ENCODE measurements around the gene FEM1C.

Gene FEM1C

GRCh38 chr5:115544436-115545350 lies at the start of gene FEM1C (continued):
- TF ChIP-seq ZNF704 (tag by site-specific recombination; IDR thresholded peaks at IDR 0.05) (no peak), ZNF157 (tag by site-specific recombination; IDR thresholded peaks at IDR 0.05) (no peak), ZNF23 (tag by site-specific recombination; IDR thresholded peaks at IDR 0.05; ENCODE audit: borderline replicate concordance) (no peak; the same call in 1 of the 2 replicates), ZNF785 (tag by site-specific recombination; IDR thresholded peaks at IDR 0.05) (peak; percentile 64; the same call in 1 of the 2 replicates), TCF7L2 (IDR thresholded peaks at IDR 0.05; ENCODE audit: borderline replicate concordance, low read depth, low read length) (no peak), SALL2 (tag by site-specific recombination; IDR thresholded peaks at IDR 0.05; ENCODE audit: borderline replicate concordance) (no peak), ZSCAN30 (tag by site-specific recombination; IDR thresholded peaks at IDR 0.05) (peak; percentile 75), PRDM6 (tag by site-specific recombination; IDR thresholded peaks at IDR 0.05) (no peak), EGR2 (tag by site-specific recombination; IDR thresholded peaks at IDR 0.05; ENCODE audit: low read depth) (no peak), ZNF202 (tag by site-specific recombination; IDR thresholded peaks at IDR 0.05; ENCODE audit: borderline replicate concordance) (no peak), ZNF513 (tag by site-specific recombination; IDR thresholded peaks at IDR 0.05) (no peak), ZNF654 (tag by site-specific recombination; IDR thresholded peaks at IDR 0.05; ENCODE audit: low read depth) (no peak), ZNF37A (tag by site-specific recombination; IDR thresholded peaks at IDR 0.05) (no peak; the same call in 1 of the 2 replicates), ZNF416 (tag by site-specific recombination; IDR thresholded peaks at IDR 0.05) (no peak), ZNF629 (tag by site-specific recombination; IDR thresholded peaks at IDR 0.05) (peak; percentile 63), ZNF549 (tag by site-specific recombination; IDR thresholded peaks at IDR 0.05) (no peak), ZNF274 (IDR thresholded peaks at IDR 0.05; ENCODE audit: low read length) (no peak), ZNF274 (tag by site-specific recombination; IDR thresholded peaks at IDR 0.05; ENCODE audit: borderline replicate concordance) (no peak), ZNF558 (tag by site-specific recombination; IDR thresholded peaks at IDR 0.05) (peak; percentile 80), ZNF555 (tag by site-specific recombination; conservative IDR thresholded peaks at IDR 0.05) (no peak), ZFP69B (tag by site-specific recombination; IDR thresholded peaks at IDR 0.05) (peak; percentile 82), ZNF112 (tag by site-specific recombination; IDR thresholded peaks at IDR 0.05) (no peak), ZNF830 (tag by site-specific recombination; IDR thresholded peaks at IDR 0.05; ENCODE audit: low read depth) (no peak), ZNF155 (tag by site-specific recombination; IDR thresholded peaks at IDR 0.05) (no peak), ZBTB17 (tag by site-specific recombination; IDR thresholded peaks at IDR 0.05) (peak; percentile 58; the same call in 1 of the 2 replicates), ZNF302 (tag by site-specific recombination; IDR thresholded peaks at IDR 0.05; ENCODE audit: low read depth) (no peak), ZNF623 (tag by site-specific recombination; IDR thresholded peaks at IDR 0.05) (no peak), GLIS1 (tag by site-specific recombination; IDR thresholded peaks at IDR 0.05) (peak; percentile 5), ZNF488 (tag by site-specific recombination; IDR thresholded peaks at IDR 0.05) (0 out of 2 replicates have a peak, but pooled peaks have one; percentile 17), ZNF76 (tag by site-specific recombination; IDR thresholded peaks at IDR 0.05; ENCODE audit: borderline replicate concordance, low read depth) (peak; percentile 62; the same call in 1 of the 2 replicates), ZNF701 (tag by site-specific recombination; IDR thresholded peaks at IDR 0.05) (no peak; the same call in 1 of the 2 replicates), ZNF610 (tag by site-specific recombination; IDR thresholded peaks at IDR 0.05; ENCODE audit: borderline replicate concordance) (peak; percentile 68), ZNF133 (tag by site-specific recombination; IDR thresholded peaks at IDR 0.05) (0 out of 2 replicates have a peak, but pooled peaks have one; percentile 25), ZNF140 (tag by site-specific recombination; IDR thresholded peaks at IDR 0.05) (peak; percentile 35; the same call in 1 of the 2 replicates)
- TF ChIP-seq, protein P1, sequence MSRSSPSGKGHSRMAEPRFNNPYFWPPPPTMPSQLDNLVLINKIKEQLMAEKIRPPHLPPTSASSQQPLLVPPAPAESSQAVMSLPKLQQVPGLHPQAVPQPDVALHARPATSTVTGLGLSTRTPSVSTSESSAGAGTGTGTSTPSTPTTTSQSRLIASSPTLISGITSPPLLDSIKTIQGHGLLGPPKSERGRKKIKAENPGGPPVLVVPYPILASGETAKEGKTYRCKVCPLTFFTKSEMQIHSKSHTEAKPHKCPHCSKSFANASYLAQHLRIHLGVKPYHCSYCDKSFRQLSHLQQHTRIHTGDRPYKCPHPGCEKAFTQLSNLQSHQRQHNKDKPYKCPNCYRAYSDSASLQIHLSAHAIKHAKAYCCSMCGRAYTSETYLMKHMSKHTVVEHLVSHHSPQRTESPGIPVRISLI (tag by site-specific recombination; IDR thresholded peaks at IDR 0.05), result no peak
